B cell (primary cell): ENCODE measurements around the gene EBP.

Source experiments
- CTCF ChIP-seq: fragments of 200-600 bp; IDR thresholded peaks from one replicate; pipeline ENCODE4 v1.8.0; 2022; ENCODE audit warnings: antibody characterized with exemption, mild to moderate bottlenecking
- EZH2 ChIP-seq: IDR thresholded peaks from 2 replicates; pipeline ENCODE4 v1.6.1; 2012; ENCODE audit warnings: borderline replicate concordance, low read depth, mild to moderate bottlenecking, moderate library complexity, low read length; ENCODE audit not compliant: insufficient read depth, poor library complexity, severe bottlenecking

GRCh38 chrX:48548871-48549270 is 27.3 kb downstream of the EBP start:
- no peak for TF ChIP-seq CTCF
- TF ChIP-seq EZH2 = no peak
